Measurements from ENCODE around the gene MEPE. TPM values are rescaled to one million over a fixed set of nuclear protein-coding genes. Genes with fewer than 3 reads are reported as not detected.

MEPE gene
- total and polyA plus RNA-seq, 2 of the 8 experiments (the other 6 are each of a cell fraction or from before 2014, with no cell fraction given), result not detected

DNA sequence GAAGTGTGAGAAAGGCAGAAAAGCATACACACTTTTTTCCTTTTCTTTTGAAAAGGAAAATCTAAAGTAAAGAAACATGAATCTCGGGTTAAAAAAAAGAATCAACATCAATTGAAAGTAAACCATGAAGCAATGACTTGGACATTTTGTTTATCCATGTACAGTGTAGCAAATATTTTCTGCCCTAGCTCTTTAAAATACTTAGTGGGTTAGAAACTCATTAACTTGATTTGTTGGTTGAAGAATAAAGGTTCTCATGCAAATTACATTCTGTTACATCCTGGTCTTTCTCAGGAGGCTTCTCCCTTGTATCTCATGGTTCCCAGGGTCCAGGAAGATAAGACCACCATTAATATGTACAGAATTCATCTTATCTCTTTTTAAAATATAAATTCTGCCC lies 9.0 kb upstream of the MEPE start (continued):
- TF ChIP-seq, protein P1, sequence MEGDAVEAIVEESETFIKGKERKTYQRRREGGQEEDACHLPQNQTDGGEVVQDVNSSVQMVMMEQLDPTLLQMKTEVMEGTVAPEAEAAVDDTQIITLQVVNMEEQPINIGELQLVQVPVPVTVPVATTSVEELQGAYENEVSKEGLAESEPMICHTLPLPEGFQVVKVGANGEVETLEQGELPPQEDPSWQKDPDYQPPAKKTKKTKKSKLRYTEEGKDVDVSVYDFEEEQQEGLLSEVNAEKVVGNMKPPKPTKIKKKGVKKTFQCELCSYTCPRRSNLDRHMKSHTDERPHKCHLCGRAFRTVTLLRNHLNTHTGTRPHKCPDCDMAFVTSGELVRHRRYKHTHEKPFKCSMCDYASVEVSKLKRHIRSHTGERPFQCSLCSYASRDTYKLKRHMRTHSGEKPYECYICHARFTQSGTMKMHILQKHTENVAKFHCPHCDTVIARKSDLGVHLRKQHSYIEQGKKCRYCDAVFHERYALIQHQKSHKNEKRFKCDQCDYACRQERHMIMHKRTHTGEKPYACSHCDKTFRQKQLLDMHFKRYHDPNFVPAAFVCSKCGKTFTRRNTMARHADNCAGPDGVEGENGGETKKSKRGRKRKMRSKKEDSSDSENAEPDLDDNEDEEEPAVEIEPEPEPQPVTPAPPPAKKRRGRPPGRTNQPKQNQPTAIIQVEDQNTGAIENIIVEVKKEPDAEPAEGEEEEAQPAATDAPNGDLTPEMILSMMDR (IDR thresholded peaks at IDR 0.05; ENCODE audit: control extremely low read depth in 1 of 3, insufficient read depth in 1 of 3, low read depth in 1 of 3, low read length in 3 of 3), result no peak
- TF ChIP-seq CBX8 (IDR thresholded peaks at IDR 0.05; ENCODE audit: borderline replicate concordance, low read depth, low read length) (no peak), BRCA1 (IDR thresholded peaks at IDR 0.05; ENCODE audit: low read depth, low read length) (no peak), MAFK (IDR thresholded peaks at IDR 0.05; ENCODE audit: low read depth, low read length) (no peak), CTBP2 (IDR thresholded peaks at IDR 0.05; ENCODE audit: borderline replicate concordance, insufficient read depth, insufficient read length, low read length) (no peak), HDAC2 (IDR thresholded peaks at IDR 0.05; ENCODE audit: borderline replicate concordance in 1 of 2, low read depth in 2 of 2, low read length in 2 of 2) (no peak), TCF12 (IDR thresholded peaks at IDR 0.05; ENCODE audit: low read depth, low read length) (no peak), JUN (IDR thresholded peaks at IDR 0.05; ENCODE audit: low read depth, low read length) (no peak)
- TF ChIP-seq, protein P2, sequence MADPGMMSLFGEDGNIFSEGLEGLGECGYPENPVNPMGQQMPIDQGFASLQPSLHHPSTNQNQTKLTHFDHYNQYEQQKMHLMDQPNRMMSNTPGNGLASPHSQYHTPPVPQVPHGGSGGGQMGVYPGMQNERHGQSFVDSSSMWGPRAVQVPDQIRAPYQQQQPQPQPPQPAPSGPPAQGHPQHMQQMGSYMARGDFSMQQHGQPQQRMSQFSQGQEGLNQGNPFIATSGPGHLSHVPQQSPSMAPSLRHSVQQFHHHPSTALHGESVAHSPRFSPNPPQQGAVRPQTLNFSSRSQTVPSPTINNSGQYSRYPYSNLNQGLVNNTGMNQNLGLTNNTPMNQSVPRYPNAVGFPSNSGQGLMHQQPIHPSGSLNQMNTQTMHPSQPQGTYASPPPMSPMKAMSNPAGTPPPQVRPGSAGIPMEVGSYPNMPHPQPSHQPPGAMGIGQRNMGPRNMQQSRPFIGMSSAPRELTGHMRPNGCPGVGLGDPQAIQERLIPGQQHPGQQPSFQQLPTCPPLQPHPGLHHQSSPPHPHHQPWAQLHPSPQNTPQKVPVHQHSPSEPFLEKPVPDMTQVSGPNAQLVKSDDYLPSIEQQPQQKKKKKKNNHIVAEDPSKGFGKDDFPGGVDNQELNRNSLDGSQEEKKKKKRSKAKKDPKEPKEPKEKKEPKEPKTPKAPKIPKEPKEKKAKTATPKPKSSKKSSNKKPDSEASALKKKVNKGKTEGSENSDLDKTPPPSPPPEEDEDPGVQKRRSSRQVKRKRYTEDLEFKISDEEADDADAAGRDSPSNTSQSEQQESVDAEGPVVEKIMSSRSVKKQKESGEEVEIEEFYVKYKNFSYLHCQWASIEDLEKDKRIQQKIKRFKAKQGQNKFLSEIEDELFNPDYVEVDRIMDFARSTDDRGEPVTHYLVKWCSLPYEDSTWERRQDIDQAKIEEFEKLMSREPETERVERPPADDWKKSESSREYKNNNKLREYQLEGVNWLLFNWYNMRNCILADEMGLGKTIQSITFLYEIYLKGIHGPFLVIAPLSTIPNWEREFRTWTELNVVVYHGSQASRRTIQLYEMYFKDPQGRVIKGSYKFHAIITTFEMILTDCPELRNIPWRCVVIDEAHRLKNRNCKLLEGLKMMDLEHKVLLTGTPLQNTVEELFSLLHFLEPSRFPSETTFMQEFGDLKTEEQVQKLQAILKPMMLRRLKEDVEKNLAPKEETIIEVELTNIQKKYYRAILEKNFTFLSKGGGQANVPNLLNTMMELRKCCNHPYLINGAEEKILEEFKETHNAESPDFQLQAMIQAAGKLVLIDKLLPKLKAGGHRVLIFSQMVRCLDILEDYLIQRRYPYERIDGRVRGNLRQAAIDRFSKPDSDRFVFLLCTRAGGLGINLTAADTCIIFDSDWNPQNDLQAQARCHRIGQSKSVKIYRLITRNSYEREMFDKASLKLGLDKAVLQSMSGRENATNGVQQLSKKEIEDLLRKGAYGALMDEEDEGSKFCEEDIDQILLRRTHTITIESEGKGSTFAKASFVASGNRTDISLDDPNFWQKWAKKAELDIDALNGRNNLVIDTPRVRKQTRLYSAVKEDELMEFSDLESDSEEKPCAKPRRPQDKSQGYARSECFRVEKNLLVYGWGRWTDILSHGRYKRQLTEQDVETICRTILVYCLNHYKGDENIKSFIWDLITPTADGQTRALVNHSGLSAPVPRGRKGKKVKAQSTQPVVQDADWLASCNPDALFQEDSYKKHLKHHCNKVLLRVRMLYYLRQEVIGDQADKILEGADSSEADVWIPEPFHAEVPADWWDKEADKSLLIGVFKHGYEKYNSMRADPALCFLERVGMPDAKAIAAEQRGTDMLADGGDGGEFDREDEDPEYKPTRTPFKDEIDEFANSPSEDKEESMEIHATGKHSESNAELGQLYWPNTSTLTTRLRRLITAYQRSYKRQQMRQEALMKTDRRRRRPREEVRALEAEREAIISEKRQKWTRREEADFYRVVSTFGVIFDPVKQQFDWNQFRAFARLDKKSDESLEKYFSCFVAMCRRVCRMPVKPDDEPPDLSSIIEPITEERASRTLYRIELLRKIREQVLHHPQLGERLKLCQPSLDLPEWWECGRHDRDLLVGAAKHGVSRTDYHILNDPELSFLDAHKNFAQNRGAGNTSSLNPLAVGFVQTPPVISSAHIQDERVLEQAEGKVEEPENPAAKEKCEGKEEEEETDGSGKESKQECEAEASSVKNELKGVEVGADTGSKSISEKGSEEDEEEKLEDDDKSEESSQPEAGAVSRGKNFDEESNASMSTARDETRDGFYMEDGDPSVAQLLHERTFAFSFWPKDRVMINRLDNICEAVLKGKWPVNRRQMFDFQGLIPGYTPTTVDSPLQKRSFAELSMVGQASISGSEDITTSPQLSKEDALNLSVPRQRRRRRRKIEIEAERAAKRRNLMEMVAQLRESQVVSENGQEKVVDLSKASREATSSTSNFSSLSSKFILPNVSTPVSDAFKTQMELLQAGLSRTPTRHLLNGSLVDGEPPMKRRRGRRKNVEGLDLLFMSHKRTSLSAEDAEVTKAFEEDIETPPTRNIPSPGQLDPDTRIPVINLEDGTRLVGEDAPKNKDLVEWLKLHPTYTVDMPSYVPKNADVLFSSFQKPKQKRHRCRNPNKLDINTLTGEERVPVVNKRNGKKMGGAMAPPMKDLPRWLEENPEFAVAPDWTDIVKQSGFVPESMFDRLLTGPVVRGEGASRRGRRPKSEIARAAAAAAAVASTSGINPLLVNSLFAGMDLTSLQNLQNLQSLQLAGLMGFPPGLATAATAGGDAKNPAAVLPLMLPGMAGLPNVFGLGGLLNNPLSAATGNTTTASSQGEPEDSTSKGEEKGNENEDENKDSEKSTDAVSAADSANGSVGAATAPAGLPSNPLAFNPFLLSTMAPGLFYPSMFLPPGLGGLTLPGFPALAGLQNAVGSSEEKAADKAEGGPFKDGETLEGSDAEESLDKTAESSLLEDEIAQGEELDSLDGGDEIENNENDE (IDR thresholded peaks at IDR 0.05; ENCODE audit: insufficient replicate concordance, low read length), result no peak
